HG02840 (cell line): ENCODE results near the gene SPDYE1.
A peak's percentile ranks its signal among the peaks of the same experiment; 100 is the strongest.

ENCODE experiments used
- ATAC-seq: cut with Tn5 transposase; IDR thresholded peaks from one replicate; pipeline ENCODE4 v1.9.1; 2021; ENCODE audit warnings: mild to moderate bottlenecking, moderate library complexity, moderate number of reproducible peaks; ENCODE audit not compliant: unreplicated experiment, low FRiP score

SPDYE1 gene

DNA sequence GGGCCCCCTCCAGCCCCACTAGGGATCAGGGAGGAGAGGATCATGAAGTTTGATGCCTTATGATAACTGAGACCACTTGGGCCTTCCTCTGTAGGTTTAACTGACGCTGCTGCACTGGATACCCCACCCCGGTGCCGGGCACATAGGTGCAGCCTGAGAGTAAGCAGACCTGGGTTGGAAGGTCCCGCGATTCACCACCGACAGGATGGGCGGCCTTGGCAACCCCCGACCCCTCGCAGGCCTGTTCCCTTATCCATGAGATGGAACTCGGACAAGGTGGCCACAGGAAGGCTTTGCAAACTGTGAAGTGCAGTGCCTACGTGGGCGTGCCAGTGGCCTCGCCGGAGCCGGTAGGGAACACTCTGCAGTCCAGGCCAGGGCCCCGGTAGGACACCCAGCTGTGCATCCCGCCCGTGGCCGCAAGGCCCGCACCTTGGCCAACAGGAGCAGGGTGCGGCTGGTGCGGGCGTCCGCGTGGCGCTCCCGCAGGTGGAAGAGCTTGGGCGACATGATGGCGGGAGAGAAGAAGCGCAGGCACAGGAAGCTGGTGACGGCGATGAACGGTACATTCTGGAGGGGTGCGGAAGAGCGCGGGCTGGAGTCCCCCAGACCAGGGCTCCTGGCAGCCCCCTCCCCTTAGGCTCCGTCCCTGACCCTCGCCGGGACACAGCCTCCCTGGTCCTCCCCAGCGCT lies 42.2 kb downstream of the SPDYE1 start:
- ATAC-seq = peak; percentile 3

DNA sequence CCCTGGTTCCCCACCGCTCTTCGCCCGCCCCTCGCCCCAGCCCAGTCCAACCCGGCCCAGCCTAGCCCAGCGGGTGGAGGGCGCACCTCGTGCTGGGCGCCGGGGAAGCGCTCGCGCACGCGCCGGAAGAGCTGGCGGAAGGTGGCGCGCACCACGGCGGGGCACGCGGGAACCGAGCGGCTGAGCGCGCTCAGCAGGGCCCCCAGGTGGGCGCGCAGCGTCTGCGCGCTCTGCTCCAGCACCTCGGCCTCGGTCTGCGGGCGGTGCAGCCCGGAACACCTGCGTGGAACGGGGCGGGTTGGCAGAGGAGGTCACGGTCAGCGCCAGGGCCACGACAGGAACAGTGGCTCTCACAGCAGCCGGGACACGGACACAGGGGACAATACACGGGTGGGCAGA lies 42.8 kb downstream of the SPDYE1 start:
- peak; percentile 35 for ATAC-seq

GRCh38 chr7:44042221-44042620 lies 44.5 kb downstream of the SPDYE1 start:
- no peak for ATAC-seq

GRCh38 chr7:44043902-44044301 lies 46.2 kb downstream of the SPDYE1 start:
- ATAC-seq = no peak

DNA sequence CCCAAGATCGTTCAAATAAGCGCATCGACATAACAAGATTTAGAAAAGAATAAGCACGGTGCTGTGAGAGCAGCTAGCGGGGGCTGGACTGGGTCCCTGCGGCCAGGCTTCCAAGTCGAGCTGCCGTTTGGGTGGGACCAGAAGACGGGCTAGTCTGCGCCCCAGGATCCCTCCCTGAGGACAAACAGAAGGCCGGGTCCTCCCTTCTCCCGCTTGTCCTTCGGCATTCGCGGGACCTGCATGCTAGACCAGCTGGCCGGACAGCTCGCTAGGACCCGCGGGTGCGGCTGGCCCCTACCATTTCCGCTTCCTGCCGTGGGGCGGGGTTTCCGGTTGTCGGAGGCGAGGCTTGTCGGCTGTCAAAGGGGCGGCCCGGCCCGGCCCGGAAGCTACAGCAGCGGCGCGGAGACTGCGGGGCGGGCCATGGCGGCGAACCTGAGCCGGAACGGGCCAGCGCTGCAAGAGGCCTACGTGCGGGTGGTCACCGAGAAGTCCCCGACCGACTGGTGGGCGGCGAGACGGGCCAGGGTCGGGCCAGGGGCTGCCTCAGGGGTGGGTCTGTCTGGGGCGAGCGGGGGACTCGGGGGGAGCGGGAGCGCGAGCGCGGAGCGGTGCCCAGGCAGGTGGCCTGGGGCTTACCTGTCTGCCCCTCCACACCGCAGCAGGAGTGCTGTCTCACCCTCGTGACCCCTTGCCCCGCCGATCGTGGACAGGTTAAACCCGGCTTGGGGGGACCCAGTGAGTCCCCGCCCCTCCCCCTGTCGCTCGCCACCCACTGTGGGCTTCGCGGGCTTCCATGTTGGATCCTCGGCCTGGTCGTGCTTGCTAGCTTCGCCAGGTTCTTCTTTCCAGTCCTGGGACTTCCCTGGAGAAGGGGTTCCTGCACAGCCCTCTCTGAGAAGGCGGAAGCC lies 46.9 kb downstream of the SPDYE1 start, which contains the start of gene DBNL:
Gene DBNL, plus strand, starts transcription at position 388 of the 911 bp plus-strand sequence. Its CDS starts 36 bp downstream, at position 424.
- ATAC-seq = peak; percentile 66

DNA sequence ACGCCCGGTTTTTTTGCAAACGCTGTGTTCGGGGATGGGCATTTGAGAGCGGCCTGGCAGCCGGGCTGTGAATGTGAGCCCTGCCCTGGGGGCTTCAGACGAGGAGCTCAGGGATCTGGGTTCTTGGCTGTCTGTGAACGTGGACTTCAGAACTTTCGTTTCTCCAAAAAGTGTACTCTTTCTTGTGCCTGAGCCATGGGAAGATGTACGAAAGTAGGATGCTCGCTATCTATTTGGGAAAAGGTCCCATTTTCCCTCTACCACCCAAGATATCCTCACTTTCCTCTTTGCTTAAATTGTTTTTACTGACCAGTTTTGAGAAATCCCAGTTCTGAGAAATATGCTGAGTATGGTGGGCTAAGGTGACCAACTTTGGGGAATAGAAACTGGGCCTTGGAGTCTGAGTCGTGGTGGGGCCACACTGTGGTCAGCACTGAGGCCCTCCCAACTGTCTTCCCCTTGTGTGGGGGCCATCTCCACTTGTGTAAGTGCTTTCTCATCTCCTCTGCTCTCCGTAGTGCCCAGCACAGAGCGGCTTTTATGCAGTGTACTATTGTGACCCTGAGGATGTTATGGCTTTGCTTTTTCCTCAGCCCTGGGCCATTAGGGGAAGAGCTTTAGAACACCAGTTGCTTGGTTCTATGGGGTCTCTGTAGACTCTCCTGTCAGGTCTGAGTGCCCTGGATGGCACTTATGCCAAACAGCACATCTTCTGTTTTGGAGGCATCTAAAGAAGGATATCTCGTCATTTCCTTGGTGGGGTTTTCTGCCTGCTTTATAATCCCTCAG lies 47.7 kb downstream of the SPDYE1 start:
- peak; percentile 1 for ATAC-seq

DNA sequence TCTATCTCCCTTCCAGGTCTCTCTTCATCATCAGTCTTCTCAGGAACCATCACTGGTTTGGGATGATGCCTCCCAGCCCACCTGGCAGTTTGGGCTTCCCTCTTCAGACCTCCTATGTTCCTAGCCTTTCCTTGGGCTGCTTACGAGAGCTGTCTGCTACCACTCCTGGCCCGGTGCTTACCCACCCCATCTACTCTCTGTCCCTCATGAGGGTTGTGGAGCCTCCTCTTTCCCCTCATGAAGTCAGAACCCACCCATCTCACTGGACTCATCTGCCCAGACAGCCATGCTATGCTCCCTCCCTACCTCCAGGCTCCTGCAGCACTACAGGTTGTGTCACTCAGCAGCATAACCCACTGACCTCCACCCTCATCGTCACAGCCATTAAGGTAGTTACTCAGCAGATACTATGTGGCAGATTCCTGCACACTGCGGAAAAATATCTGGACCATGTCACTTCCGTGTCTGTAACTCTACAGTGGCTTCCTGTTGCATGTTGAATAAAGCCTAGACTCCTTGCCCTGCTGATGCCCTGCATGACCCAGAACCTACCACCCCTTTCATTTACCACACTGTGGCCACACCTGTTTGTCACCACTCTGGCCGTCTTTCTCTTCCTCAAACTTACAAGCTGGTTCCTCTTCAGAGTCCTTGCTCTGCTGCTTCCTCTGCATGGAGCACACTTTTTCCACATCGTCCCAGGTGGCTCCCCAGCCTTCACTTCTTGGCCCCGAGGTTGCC lies 48.8 kb downstream of the SPDYE1 start:
- no peak for ATAC-seq

- ATAC-seq = no peak
These were observed 50.5 kb downstream of the SPDYE1 start for GRCh38 chr7:44048031-44048795.

DNA sequence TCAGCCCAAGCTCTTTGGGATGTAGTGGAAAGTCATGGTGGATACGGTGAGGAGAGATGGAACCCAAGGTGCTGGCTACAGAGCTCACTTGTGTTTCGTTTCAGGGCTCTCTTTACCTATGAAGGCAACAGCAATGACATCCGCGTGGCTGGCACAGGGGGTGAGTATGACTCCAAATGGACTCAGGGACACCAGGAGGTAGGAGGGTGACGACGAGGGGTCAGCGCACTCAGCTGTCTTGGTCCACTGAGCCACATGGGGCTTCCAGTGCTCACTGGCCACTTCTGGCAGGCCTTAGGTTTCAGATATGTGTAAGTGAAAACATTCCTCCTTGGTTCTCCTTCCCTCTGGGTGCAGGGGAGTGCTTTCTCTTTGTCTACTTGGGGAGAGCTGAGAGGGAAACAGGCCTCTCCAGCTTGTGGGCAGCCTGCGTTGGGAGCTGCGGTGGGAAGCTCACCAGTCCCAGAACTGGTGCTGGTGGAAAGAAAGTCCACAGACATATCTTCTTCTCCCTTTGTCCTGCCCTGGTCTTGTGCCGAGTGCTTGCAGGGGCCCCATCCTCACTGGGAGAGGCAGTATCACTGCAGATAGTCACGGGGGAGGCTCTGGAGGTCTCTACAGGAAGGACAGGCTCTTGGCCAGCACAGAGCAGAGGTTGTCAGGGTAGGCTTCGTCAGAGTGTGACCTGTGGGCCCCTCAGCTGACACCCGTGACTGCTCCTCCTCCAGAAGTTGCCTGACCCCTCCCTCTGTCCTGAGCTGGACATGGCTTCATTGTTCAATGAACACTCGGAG lies 52.6 kb downstream of the SPDYE1 start:
- no peak for ATAC-seq

- ATAC-seq = no peak
These were observed 53.3 kb downstream of the SPDYE1 start for GRCh38 chr7:44050915-44051560.

- no peak for ATAC-seq
These were observed 54.0 kb downstream of the SPDYE1 start for GRCh38 chr7:44051611-44052220.

GRCh38 chr7:44052771-44053365 lies 55.2 kb downstream of the SPDYE1 start:
- ATAC-seq = no peak

- no peak for ATAC-seq
These were observed 59.0 kb downstream of the SPDYE1 start for GRCh38 chr7:44056681-44057080.

DNA sequence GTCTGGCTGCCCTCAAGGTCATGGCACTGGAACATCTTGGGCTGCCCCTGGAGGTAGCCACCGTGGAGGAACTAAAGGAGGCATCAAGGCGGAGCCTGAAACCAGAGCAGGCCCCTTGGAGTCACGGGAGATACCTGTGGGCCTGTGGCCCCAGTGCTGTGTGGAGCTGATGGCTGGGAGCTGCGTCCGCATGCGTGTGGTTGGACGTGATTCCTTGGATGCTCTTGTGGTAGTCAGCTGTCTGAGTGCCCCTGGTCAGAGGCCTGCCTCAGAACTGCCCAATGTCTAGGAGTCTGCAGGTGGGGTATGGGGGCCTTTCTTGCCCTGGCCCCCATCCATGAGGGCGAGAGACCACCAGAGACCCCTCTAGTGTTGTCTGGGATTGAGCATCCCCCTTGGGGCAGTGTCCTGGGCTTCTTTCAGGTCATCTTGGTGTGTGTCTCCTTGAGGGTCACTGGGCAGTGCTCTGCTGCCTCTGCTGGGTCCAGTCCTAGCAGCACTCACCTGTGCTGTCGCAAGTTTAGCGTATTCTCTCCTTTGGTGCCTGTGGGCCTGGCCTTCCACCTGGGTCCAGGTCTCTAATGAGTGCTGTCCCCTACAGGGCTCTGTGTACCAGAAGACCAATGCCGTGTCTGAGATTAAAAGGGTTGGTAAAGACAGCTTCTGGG lies 59.6 kb downstream of the SPDYE1 start:
- no peak for ATAC-seq

DNA sequence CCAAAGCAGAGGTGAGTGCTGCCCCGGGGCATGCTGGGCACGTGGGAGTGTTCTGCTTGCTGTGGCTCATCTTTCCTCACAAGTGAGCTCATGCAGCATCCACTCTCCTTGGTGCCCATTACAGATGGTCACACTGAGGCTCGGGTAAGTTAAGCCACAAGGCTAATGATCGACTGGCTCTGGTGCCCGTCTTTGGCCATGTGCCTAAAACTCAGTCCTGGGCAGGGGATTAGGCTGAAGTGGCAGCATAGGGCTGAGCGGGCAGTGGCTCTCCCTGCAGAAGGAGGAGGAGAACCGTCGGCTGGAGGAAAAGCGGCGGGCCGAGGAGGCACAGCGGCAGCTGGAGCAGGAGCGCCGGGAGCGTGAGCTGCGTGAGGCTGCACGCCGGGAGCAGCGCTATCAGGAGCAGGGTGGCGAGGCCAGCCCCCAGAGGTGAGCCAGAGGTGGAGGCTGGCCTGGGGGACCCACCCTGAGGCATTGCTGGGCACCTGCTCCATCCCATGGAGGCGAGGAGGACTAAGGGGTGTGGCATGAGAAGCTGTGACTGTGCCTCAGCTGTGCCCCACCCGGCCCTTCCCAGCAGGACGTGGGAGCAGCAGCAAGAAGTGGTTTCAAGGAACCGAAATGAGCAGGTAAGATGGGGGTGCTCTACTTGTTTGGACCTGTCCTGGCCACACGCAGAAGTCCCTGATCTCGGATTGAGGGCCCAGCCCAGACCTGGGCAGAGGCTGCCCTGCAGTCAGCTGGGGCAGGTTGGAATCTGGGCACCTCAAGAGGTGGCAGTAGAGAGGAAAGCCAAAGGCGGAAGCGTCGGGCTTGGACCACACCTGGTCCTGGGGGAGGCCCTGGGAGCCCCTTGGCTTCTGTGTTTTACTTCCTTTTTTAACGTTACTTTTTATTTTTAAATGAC lies 60.4 kb downstream of the SPDYE1 start:
- no peak for ATAC-seq

DNA sequence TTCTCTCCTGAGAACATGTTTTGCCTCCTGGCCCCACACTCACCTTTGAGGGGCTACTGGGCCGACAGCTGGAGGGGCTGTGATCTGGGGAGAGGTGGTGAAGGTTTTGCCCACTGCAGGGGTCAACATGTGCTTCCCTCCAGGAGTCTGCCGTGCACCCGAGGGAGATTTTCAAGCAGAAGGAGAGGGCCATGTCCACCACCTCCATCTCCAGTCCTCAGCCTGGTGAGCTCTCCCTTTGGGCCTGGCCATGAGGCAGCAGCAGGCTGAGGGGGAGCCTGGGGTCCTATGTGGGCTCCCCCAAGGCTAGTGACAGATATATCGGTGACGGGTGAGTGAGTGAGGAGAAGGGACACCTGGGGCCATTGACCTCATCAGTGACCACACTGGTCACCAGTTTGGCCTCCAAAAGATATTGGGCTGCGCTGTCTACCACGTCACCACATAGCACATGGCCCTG lies 61.1 kb downstream of the SPDYE1 start:
- ATAC-seq = no peak
